Measurements from ENCODE around the gene EFTUD2.
"Not testable (repeated sequence)": the region's sequence is repeated elsewhere in the genome, so short reads cannot be mapped to it uniquely, and the experiment has no call there.

EFTUD2 gene

DNA sequence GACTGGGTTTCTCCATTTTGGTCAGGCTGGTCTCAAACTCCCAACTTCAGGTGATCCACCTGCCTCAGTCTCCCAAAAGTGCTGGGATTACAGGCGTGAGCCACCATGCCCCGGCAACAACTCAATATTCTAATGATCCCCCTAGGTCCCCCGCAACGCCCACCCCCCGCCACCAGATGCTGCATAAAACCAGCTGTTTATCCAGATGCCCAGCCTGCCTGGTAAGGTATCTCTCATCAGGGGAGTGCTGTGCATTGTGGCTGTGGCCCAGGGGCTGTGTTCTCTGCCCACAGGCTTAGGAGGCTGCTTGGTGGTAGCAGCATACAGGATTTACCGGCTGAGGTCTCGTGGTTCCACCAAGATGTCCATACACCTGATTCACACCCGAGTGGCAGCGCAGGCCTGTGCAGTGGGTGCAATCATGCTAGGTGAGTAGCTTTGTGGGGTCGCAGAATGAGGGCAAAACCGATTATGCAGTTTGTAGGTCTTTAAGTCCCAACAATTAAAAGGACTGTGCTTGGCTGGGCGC, 50.2 kb downstream of the EFTUD2 start:
- DNase-seq (ENCODE audit: low spot score), result no peak

DNA sequence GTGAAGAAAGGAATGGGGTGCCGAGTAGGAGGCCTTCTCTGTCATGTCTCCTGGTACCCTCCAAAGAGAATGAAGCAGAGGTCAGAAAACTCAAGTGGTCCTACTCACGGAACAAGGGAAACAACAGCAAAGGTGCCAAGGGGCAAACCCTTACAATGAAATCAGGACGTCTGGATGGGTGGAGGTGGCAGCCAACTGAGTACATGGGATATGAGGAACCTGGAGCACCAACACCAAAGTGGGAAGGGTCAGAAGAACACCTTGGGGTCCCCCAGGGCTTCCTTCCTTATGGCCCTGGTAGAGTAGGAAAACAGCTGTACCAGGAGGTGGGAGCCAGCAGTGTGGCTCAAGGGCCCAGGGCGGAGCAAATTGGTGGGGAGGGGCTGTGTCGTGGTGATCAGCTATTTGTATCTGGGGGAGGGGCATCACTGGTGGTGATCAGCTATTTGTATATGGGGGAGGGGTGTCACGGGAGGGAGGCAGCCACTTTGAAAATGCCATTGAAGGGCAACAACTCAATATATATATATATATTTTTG, 50.9 kb downstream of the EFTUD2 start:
- no peak for DNase-seq (ENCODE audit: low spot score)

DNA sequence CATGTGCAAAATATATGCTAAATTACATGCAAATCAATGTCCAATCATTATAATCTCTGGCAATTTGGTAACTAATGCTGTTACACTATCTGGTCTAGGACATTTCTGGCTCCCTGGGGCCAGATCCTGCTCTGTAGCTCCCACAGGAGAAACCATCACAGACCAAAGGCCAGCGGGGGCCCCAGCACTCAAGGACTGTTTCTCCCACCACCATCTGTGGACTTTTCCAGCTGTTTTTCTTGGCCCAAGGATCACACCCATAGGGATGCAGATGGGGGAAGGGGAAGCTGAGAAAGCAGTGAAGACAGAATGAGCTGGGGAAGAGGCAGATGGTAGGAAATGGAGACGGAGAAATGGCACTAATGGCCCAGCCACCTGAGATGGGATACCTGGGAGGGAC, 51.7 kb downstream of the EFTUD2 start, which contains the start of gene HIGD1B:
Gene HIGD1B (plus strand): TSS at position 298 of the 400 bp plus-strand sequence. CDS start 270 bp downstream, outside the sequence.
- no peak for DNase-seq (ENCODE audit: low spot score)

DNA sequence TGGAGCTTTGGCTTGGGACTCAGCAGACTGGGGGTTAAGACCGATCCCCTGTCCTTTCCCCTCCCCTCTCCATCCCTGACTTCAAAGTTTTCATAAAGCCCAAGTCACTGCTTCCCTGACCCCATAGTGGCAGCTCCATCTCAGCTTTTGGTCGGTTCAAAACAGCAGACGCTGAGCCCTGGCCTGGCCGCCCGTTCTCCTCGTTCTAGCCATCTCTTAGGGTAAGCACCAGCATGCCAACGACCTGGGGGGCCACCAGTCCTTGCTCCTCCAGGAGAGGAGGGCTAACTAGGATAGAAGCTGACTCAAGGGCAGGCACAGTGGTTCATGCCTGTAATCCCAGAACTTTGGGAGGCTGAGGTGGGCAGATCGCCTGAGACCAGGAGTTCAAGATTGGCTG, 53.0 kb downstream of the EFTUD2 start:
- no peak for DNase-seq (ENCODE audit: low spot score)

DNA sequence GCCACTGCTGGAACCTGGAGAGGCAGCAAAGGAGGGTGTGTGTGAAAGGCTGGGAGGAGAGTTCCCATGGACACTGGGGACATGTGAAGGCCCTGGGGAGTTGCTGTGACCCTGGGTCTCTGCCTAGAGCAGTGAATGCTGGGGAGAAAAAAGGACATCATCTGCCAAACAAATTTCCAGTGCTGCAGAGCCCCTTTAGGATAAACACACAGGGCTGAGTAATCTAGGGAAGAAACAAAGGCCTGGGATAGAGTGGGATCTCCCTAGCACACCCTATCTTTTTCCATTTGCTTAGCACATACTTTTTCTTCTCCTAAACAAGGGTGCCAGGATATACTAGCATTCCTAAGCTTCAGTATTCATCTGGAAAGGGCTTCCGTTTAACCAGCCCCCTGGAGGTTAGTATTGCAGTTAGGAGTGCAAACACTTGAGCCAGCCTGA, 54.8 kb downstream of the EFTUD2 start:
- no peak for DNase-seq (ENCODE audit: low spot score)

DNA sequence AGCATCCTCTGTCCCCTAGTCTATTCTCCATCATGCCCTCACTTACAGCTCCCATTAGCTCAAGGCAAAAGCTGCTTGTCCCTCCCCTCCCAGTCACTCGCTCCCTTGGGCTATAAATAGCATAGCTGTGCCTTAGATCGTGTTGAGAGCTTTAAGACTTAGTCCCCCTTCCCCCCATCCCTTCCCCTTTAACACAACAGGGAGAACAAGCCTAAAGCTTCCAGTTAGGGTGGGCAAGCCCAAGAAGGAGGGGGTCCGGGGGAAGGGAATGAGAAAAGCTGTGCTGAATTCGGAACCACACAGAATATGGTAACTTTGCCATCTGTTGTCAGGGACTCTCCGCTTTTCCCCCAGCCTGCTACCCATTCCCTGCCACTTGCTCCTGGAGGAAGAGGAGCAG, 56.5 kb downstream of the EFTUD2 start:
- no peak for DNase-seq (ENCODE audit: low spot score)

DNA sequence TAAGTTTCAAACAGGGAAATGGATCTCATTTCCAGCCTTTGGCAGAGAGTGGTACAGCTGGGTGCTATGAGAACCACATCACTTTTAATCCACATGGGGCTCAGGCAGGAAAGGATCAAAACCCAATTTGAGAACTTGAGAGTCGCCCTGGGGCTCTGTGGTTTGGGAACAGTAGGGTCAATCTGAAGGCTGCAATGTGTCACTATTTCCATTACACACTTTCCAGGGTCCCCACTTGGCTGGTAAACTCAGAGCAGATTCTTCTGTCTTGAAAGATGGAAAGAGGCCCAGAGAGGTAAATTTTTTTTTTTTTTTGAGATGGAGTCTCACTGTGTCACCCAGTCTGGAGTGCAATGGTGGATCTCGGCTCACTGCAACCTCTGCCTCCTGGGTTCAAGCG, 58.3 kb downstream of the EFTUD2 start:
- no peak for DNase-seq (ENCODE audit: low spot score)

DNA sequence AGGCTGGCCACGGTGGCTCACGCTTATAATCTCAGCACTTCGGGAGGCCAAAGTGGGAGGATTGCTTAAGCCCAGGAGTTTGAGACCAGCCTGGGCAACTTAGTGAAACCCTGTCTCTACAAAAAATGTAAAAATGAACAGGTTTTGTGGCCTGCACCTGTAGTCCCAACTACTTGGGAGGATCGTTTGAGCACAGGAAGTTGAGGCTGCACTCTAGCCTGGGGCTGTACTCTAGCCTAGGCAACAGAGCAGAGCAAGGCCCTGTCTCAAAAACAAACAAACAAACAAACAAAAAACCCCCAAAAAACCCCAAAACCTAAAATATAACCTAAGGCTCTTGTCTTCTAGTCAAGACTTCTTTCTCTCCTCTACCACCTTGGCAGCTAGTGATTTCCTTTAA, 59.0 kb downstream of the EFTUD2 start:
- DNase-seq (ENCODE audit: low spot score), result no peak

DNA sequence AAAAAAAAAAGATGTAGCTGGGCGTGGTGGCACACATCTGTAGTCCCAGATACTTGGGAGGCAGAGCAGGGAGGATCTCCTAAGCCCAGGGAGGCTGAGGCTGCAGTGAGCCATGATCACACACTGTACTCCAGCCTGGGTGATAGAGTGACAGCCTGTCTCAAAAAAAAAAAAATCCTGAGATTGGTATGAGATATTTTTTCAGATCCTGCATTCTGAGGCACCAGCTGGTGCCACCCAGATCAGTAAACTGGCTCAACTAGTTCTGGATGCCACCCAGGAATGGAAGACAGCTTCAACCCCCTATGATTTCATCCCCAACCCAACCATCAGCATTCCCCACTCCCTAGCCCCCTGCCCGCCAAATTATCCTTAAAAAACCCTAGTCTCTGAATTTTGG, 62.0 kb downstream of the EFTUD2 start:
- no peak for DNase-seq (ENCODE audit: low spot score)

DNA sequence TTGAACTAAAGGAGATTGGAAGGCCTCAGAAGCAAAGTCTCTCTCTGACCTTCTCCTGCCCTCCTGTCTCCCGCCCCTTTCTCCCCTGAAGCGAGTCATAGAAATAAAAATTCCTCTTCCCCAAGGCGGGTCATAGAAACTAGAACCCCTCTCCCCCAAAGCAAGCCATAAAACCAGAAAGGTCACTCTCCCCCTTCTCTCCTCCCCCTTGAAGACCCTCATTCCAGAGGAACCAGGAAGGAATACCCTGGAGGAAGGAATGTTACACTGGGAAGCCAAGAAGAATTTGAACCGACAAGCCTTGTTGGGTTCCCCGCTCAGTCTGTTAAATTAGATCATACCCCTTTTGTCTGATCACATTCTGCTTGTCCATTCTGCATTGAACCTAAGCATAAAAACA, 66.4 kb downstream of the EFTUD2 start:
- no peak for DNase-seq (ENCODE audit: low spot score)

DNA sequence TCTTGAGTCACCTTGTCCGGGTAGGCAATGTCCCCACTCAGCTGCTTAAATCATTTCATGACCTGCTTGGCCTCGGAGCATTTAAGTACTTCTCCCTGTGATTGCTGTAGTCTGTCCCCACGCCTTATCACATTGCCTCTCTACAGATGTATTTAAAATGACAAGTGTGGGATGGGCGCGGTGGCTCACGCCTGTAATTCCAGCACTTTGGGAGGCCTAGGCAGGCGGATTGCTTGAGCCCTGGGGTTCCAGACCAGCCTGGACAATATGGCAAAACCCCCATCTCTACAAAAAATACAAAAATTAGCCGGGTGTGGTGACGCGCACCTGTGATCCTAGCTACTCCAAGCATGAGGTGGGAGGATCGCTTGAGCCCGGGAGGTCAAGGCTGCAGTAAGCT, 67.9 kb downstream of the EFTUD2 start:
- DNase-seq (ENCODE audit: low spot score), result no peak

DNA sequence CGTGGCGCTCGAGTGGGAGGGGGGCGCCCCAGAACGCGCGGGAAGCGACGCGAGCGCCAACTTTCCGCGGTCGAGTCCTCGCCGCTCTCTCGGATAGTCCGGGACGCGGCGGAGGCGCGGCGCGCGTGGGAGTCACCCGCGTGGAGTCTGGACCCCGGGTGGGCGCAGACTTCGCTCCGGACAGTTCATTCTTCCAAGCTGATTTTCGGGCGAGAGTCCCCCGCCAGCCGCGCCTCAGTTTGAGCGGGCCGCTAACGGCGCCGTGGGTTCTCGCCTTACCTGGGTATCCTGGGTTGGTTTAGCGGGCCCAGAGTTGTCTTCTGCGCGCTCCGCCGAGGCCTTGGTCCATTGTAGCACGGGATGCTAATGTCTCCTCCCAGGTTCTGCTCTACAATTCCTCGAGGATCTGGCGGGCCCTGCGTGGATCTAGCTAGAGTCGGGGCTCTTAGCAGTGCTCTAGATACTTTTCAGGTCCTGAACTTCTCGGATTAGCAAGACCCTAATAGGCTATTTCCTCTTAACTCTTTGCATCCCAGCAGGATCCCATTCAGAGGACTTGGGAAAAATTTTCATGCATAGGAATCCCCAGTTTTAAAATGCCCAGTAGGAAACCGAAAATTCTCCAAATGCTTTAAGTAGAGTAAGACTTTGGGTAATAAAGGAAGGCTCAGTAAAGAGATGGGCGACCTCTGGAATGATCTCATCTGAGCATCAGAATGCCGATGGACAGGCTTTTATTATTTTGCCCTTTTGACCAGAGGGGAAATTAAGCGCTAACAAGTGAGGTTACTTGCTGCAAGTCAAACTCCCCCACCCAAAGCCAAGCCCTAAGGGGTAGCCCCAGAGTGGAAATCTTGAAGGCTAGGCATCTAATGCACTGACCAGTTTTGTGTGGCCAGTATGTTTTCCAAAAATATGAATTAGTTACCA, 68.6 kb downstream of the EFTUD2 start:
- DNase-seq (ENCODE audit: low spot score), result peak; percentile 56

DNA sequence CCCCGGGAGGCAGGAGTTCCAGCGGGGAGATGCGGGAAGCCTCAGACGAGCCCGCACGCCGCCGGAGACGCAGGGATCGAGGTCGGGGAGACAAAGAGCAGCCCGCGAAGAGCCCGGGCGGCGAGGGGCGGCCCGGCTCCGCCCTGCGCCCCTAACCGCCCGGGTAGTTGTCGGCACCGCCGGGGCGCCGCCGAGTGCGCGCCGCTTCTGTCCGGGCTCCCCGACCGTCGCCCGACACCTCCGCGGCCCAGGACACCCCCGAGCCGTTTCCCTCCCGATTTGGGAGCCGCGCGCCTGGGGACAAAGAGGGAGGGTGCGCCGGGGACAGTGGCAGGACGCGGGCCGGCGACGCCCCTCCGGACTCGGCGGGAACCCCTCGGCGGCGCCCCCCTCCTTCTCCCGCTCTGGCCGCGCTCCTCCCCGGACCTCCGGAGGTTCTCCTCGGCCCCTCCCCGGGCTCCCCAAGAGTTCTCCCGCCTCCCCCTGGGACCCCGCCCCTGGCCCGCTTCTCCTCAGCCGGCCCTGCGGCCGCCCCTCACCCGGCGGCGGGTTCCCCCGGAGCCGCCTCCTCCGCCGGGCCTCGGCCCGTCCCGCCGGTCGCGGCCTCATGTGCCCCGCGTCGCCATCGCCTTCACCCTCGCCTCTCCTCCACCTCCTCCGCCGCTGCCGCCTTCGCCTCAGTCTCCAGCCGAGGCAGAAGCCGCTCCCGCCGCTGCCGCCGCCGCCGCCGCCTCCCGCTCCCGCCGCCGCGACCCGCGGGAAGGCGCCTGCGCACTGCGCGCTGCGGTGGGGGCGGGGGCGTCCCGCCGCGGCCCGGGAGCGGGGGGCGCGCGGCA, 69.5 kb downstream of the EFTUD2 start, which contains the start of gene GJC1:
Gene GJC1 (minus strand): TSS at position 765 of the 836 bp plus-strand sequence. CDS start 24,470 bp downstream, outside the sequence.
- DNase-seq (ENCODE audit: low spot score), result peak; percentile 51

DNA sequence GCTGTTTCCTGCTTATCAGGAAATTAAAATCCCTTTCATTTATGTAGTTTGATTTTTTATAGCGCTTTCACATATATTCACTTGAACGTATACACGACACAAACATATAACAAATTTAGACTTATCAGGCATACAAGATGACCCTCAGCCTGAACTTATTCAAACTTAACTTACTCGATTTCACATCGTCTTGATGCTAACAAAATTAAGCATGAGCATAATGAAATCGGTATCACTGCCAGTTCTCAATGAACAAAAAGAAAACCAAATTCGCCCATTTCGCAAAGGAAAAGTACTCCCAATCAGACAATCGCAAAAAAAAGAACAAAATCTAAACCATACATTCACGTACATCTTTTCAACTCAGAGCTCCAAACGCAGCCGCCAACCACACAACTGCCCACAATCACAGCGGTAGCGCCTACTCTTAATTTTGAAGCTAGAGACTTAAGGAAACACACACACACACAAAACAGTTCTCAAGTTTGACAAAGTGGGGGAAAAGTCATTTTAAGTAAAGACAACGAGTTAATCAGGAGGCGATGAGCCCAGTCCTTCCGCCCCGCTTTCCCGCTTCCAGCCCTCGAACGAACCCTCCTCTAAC, 70.2 kb downstream of the EFTUD2 start:
- DNase-seq (ENCODE audit: low spot score), result no peak

DNA sequence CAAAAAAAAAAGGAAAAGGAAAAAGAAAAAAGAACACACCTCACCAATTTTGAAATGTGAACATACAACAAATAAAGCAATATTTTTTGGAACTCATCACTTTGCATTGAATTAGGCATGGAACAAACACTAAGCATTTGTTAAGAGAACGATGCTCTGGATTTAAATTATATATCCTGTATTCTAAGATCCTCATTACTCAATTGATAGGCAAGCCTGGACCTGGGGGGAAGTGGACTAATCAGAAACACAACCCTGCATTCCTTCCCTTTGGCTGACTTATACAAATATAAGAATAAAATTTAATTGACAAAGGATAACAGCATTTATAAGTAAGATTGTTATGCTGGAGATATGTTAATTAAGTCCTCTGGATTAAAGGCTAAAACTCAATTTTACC, 71.4 kb downstream of the EFTUD2 start:
- no peak for DNase-seq (ENCODE audit: low spot score)

DNA sequence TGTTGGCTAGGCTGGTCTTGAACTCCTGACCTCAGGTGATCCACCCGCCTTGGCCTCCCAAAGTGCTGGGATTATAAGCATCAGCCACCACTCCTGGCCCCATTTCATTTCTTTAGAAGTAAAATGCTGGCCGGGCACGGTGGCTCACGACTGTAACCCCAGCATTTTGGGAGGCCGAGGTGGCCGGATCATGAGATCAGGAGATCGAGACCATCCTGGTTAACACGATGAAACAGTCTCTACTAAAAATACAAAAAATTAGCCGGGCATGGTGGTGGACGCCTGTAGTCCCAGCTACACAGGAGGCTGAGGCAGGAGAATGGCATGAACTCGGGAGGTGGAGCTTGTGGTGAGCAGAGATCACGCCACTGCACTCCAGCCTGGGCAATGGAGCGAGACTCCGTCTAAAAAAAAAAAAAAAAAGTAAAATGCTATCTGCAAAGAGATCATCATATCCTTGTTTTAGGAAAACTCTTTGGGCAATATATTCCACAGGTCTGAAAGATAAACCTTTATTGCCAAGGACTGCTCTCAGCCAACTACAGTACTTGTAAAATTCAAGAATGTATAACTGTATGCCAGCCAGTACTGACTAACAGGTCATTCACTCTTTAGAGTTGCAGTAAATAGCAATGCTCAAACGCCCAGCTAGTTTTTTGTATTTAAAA, 73.0 kb downstream of the EFTUD2 start:
- DNase-seq (ENCODE audit: low spot score), result no peak

DNA sequence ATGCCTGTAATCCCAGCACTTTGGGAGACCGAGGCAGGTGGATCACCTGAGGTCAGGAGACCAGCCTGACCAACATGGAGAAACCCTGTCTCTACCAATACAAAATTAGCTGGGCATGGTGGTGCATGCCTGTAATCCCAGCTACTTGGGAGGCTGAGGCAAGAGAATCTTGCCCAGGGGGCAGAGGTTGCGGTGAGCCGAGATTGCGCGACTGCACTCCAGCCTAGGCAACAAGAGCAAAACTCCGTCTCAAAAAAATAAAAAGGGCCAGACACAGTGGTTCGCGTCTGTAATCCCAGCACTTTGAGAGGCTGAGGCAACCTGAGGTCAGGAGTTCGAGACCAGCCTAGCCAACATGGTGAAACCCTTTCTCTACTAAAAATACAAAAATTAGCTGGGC, 74.0 kb downstream of the EFTUD2 start:
- not testable (repeated sequence) for DNase-seq (ENCODE audit: low spot score)

DNA sequence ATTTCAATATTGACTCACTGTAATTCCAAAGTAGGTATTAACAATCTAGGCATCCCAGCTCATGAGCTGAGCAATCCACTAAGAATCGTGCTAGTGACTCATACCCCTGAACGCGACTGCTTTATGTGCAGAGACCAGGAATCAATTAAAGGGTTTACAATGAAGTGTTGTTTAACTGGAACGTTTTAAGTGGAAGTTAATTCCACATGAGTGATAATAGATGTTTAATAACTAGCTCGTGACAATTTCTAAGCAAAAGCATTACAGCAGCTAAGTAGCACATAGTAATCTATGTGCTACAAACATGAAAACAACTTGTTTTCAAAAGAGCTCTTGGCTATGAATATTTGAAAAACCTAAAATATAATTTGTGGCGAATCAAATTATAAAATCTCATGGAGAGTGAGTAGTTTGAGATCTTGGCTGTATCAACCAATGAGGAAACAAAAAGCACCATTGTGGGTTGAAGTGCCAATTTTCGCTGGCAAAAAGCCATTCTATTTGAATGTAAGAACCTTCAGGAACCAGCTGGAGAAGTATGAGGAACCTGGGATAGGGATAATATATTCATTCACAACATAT, 78.5 kb downstream of the EFTUD2 start:
- DNase-seq (ENCODE audit: low spot score), result no peak

DNA sequence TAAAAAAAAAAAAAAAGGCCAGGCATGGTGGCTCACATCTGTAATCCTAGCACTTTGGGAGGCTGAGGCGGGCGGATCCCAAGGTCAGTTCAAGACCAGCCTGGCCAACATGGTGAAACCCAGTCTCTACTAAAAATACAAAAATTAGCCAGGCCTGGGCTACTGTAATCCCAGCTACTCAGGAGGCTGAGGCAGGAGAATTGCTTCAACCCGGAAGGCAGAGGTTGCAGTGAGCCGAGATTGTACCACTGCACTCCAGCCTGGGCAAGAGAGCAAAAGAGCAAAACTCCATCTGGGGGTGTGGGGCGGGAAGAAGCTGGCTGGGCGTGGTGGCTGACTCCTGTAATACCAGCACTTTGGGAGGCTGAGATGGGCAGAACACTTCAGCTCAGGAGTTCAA, 80.7 kb downstream of the EFTUD2 start:
- DNase-seq (ENCODE audit: low spot score), result not testable (repeated sequence)

DNA sequence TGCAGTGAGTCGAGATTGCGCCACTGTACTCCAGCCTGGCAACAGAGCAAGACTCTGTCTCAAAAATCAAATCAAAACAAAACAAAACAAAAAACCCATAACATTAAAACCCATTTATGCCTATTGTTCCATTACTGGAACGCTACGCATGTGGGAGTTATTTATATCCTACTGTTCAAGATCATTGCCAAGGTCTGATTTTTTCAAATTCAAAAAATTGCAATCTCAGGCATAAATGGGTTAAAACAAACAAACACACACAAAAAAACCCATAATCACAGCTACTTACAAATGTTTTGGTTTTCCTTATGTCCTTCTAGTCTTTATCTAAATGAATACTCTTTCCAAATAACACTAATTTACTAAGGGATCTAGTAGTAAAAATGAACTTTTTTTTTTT, 87.0 kb downstream of the EFTUD2 start:
- DNase-seq (ENCODE audit: low spot score), result no peak
